Measurements from ENCODE around the gene C20orf141. TPM values are rescaled to one million over a fixed set of nuclear protein-coding genes. Genes with fewer than 3 reads are reported as not detected.

The C20orf141 gene
- 1.2 TPM in 1 of 2 replicates, not detected in the other for total RNA-seq

DNA sequence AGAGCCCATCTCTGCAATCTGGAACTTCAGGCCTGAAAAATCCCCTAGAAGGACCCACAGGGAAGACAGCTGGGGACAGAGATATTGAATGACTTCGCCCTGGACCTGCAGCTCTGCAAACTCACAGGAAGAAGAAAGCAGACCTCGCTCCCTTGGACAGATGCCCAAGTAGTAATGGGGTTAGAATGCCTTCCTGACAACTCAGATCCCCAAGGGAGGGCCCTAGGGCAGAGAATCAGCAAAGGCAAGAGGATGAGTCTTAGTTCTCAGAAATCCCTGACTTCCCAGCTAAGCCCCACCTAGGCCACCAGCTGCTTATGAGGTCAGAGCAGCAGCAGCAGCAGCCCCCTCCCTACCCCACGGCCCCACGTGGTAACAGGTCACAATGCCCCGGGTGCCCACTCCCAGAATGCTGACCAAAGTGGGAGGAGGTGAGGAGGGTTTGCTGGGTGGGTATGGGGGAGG is at the start of gene C20orf141:
TSS of gene C20orf141 (plus strand) at position 401 of the 465 bp plus-strand sequence. CDS start 198 bp downstream, outside the sequence.

GRCh38 chr20:2800521-2801285 is 14.1 kb upstream of the C20orf141 start, which contains the start of gene CPXM1:
CPXM1 (minus strand) TSS chr20:2800627; CDS start chr20:2800572, 55 bp downstream.

DNA sequence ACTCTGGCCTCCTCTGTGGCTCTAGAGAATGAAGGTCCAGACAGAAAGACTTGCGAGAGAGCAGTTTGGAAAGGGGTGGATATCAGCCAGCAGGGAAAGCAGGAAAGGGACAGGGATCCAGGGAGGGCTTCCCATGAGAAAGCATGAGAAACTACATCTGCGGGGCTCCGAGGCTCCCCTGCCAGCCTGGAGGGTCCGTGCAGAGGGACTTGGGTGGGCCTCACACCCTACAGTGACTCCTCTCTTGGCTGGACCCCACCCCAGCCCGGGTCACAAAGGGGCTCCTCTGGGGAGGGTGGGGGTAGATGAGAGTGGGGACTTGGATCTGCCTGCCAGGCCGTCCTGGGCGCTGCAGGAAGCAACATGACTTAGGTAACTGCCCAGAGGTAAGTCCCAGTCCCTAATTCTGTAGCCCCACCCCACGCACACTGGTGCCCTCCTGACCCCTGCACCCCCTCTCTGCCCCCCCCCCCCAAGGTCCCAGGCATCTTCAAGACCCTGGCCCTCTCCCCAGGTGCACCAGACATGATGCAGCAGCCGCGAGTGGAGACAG is 1.3 kb downstream of the C20orf141 start, which contains the start of gene TMEM239:
TSS of gene TMEM239 (plus strand) at position 335 of the 553 bp plus-strand sequence. CDS start at position 526, 191 bp downstream.

GRCh38 chr20:2840138-2840966 is 25.6 kb downstream of the C20orf141 start, which contains the start of the genes PCED1A and VPS16:
PCED1A (minus strand) TSS chr20:2840655; CDS start chr20:2839912, 743 bp downstream.
VPS16 (plus strand) TSS chr20:2840745; CDS start chr20:2840775, 30 bp downstream.

Other genes starting within 250 kb of the C20orf141 start
- gene NOP56, start 162.4 kb upstream of the C20orf141 start, total RNA-seq, result 66.0 and 77.4 TPM in 2 replicates
- gene IDH3B, start 150.8 kb upstream of the C20orf141 start, total RNA-seq, result 58.4 and 62.0 TPM in 2 replicates
- gene EBF4, start 122.2 kb upstream of the C20orf141 start, total RNA-seq, result 0.49 and 0.69 TPM in 2 replicates
- gene CPXM1, start 14.4 kb upstream of the C20orf141 start, total RNA-seq, result 85.5 and 93.2 TPM in 2 replicates
- gene TMEM239, start 1.4 kb downstream of the C20orf141 start, total RNA-seq, result not detected in 2 replicates
- gene PCED1A, start 25.7 kb downstream of the C20orf141 start, total RNA-seq, result 34.2 and 45.4 TPM in 2 replicates
- gene VPS16, start 25.8 kb downstream of the C20orf141 start, total RNA-seq, result 26.4 and 34.6 TPM in 2 replicates
- 39.4 and 44.0 TPM in 2 replicates for gene PTPRA, start 58.5 kb downstream of the C20orf141 start, total RNA-seq
- not detected in 2 replicates for gene GNRH2, start 228.6 kb downstream of the C20orf141 start, total RNA-seq
- gene MRPS26, start 231.1 kb downstream of the C20orf141 start, total RNA-seq, result 31.5 and 37.0 TPM in 2 replicates